ENCODE results near the gene FBXW8. TPM values are rescaled to one million over a fixed set of nuclear protein-coding genes. Genes with fewer than 3 reads are reported as not detected.
A peak's percentile ranks its signal among the peaks of the same experiment; 100 is the strongest.

Gene FBXW8
- total RNA-seq: 10 to 100 TPM; 12.6 to 25.0 TPM

- no peak for TF ChIP-seq CTCF (IDR thresholded peaks at IDR 0.05)
- no peaks in the 10 kb centered on the region for H3K36me3 ChIP-seq
- peak within 1 kb of the TSS; percentile 69 to 71 for H3K27ac ChIP-seq
- DNase-seq (ENCODE audit: low spot score) (peak; percentile 6), ATAC-seq (ENCODE audit: insufficient number of reproducible peaks, low FRiP score, low read depth) (no peak)
- H3K4me3 ChIP-seq: peak within 1 kb of the TSS; percentile 87
- peaks cover 6 to 9% of the 10 kb centered on the region in 2 donors for H3K4me1 ChIP-seq (ENCODE audit: control insufficient read depth in 1 of 2, low read depth in 2 of 2)
- no peaks in the 10 kb centered on the region for H3K27me3 ChIP-seq (replicated peaks; ENCODE audit: insufficient read depth)
- no peaks in the 10 kb centered on the region for H3K9me3 ChIP-seq
These were observed at the start of gene FBXW8 for GRCh38 chr12:116910645-116911451. Gene FBXW8, plus strand, starts transcription at chr12:116910950. Its CDS starts 88 bp downstream, at chr12:116911038.

GRCh38 chr12:116861320-116861719, 49.4 kb upstream of the FBXW8 start:
- DNase-seq (ENCODE audit: low spot score): no peak
- peaks cover 22 to 36% of the 10 kb centered on the region in 2 donors for H3K4me1 ChIP-seq (ENCODE audit: control insufficient read depth in 1 of 2, low read depth in 2 of 2)
- no peaks in the 10 kb centered on the region for H3K36me3 ChIP-seq
- H3K9me3 ChIP-seq: no peaks in the 10 kb centered on the region
- H3K27me3 ChIP-seq (replicated peaks; ENCODE audit: insufficient read depth): no peaks in the 10 kb centered on the region
- TF ChIP-seq CTCF (IDR thresholded peaks at IDR 0.05): no peak
- no peak overlapping the region for H3K27ac ChIP-seq
- peak overlapping the region; percentile 41 for H3K4me3 ChIP-seq
- ATAC-seq (ENCODE audit: insufficient number of reproducible peaks, low FRiP score, low read depth): no peak

GRCh38 chr12:116862167-116862566, 48.6 kb upstream of the FBXW8 start:
- ATAC-seq (ENCODE audit: insufficient number of reproducible peaks, low FRiP score, low read depth) (no peak), DNase-seq (ENCODE audit: low spot score) (no peak)
- H3K27ac ChIP-seq: no peak overlapping the region
- no peak for TF ChIP-seq CTCF (IDR thresholded peaks at IDR 0.05)
- no peaks in the 10 kb centered on the region for H3K9me3 ChIP-seq
- peaks cover 22 to 36% of the 10 kb centered on the region in 2 donors for H3K4me1 ChIP-seq (ENCODE audit: control insufficient read depth in 1 of 2, low read depth in 2 of 2)
- no peaks in the 10 kb centered on the region for H3K36me3 ChIP-seq
- H3K4me3 ChIP-seq: no peak overlapping the region
- H3K27me3 ChIP-seq (replicated peaks; ENCODE audit: insufficient read depth): no peaks in the 10 kb centered on the region

- ATAC-seq (ENCODE audit: insufficient number of reproducible peaks, low FRiP score, low read depth): no peak
- Histone ChIP-seq H3K9me3 (no peaks in the 10 kb centered on the region), H3K4me1 (ENCODE audit: control insufficient read depth in 1 of 2, low read depth in 2 of 2) (peaks cover 22 to 35% of the 10 kb centered on the region in 2 donors), H3K36me3 (no peaks in the 10 kb centered on the region), H3K4me3 (no peak overlapping the region), H3K27me3 (replicated peaks; ENCODE audit: insufficient read depth) (no peaks in the 10 kb centered on the region), H3K27ac (no peak overlapping the region)
- no peak for DNase-seq (ENCODE audit: low spot score)
- no peak for TF ChIP-seq CTCF (IDR thresholded peaks at IDR 0.05)
These were observed 47.4 kb upstream of the FBXW8 start for GRCh38 chr12:116863275-116863767.

GRCh38 chr12:116864371-116865160, 46.2 kb upstream of the FBXW8 start:
- Histone ChIP-seq H3K4me3 (peak overlapping the region; percentile 25), H3K27me3 (replicated peaks; ENCODE audit: insufficient read depth) (no peaks in the 10 kb centered on the region), H3K4me1 (ENCODE audit: control insufficient read depth in 1 of 2, low read depth in 2 of 2) (peaks cover 22 to 25% of the 10 kb centered on the region in 2 donors), H3K9me3 (no peaks in the 10 kb centered on the region), H3K36me3 (no peaks in the 10 kb centered on the region), H3K27ac (peak overlapping the region in 1 of 2 donors; percentile 61)
- ATAC-seq (ENCODE audit: insufficient number of reproducible peaks, low FRiP score, low read depth) (peak; percentile 78), DNase-seq (ENCODE audit: low spot score) (no peak)
- TF ChIP-seq CTCF (IDR thresholded peaks at IDR 0.05): no peak

Data from thoracic aorta (tissue), 2 donors.